ENCODE measurements around the gene ANKRD62.
"Not testable (repeated sequence)": the region's sequence is repeated elsewhere in the genome, so short reads cannot be mapped to it uniquely, and the experiment has no call there.

The ANKRD62 gene

GRCh38 chr18:12068950-12069320 lies 24.7 kb upstream of the ANKRD62 start:
- Histone ChIP-seq H3K4me3 (ENCODE audit: severe bottlenecking) (no peak overlapping the region), H3K27ac (ENCODE audit: poor library complexity, severe bottlenecking) (no peak overlapping the region)

GRCh38 chr18:12071066-12071465 lies 22.6 kb upstream of the ANKRD62 start:
- H3K9me3 ChIP-seq (ENCODE audit: severe bottlenecking); H3K4me3 ChIP-seq (ENCODE audit: severe bottlenecking); H3K36me3 ChIP-seq (ENCODE audit: low read depth); H3K27ac ChIP-seq (ENCODE audit: poor library complexity, severe bottlenecking); ATAC-seq (ENCODE audit: low read depth); H3K4me1 ChIP-seq (ENCODE audit: insufficient read depth, poor library complexity, severe bottlenecking); DNase-seq (ENCODE audit: low spot score); H3K27me3 ChIP-seq (ENCODE audit: insufficient read depth, poor library complexity, severe bottlenecking): not testable (repeated sequence)

More at GRCh38 chr18:12068950-12069320, 24.7 kb upstream of the ANKRD62 start:
- Histone ChIP-seq H3K27me3 (ENCODE audit: insufficient read depth, poor library complexity, severe bottlenecking) (no peaks in the 10 kb centered on the region), H3K9me3 (ENCODE audit: severe bottlenecking) (no peaks in the 10 kb centered on the region), H3K4me1 (ENCODE audit: insufficient read depth, poor library complexity, severe bottlenecking) (no peaks in the 10 kb centered on the region), H3K36me3 (ENCODE audit: low read depth) (no peaks in the 10 kb centered on the region)
- TF ChIP-seq CTCF (IDR thresholded peaks at IDR 0.05; ENCODE audit: poor library complexity, severe bottlenecking) = no peak
- DNase-seq (ENCODE audit: low spot score) (no peak), ATAC-seq (ENCODE audit: low read depth) (no peak)

GRCh38 chr18:12072996-12073395 lies 20.6 kb upstream of the ANKRD62 start:
- DNase-seq (ENCODE audit: low spot score) (no peak), ATAC-seq (ENCODE audit: low read depth) (no peak)
- no peak for TF ChIP-seq CTCF (IDR thresholded peaks at IDR 0.05; ENCODE audit: poor library complexity, severe bottlenecking)
- Histone ChIP-seq H3K4me1 (ENCODE audit: insufficient read depth, poor library complexity, severe bottlenecking) (no peaks in the 10 kb centered on the region), H3K27ac (ENCODE audit: poor library complexity, severe bottlenecking) (no peak overlapping the region), H3K4me3 (ENCODE audit: severe bottlenecking) (no peak overlapping the region), H3K27me3 (ENCODE audit: insufficient read depth, poor library complexity, severe bottlenecking) (no peaks in the 10 kb centered on the region), H3K9me3 (ENCODE audit: severe bottlenecking) (no peaks in the 10 kb centered on the region), H3K36me3 (ENCODE audit: low read depth) (no peaks in the 10 kb centered on the region)

GRCh38 chr18:12074736-12075135 lies 18.9 kb upstream of the ANKRD62 start:
- Histone ChIP-seq H3K4me3 (ENCODE audit: severe bottlenecking) (no peak overlapping the region), H3K9me3 (ENCODE audit: severe bottlenecking) (no peaks in the 10 kb centered on the region), H3K4me1 (ENCODE audit: insufficient read depth, poor library complexity, severe bottlenecking) (no peaks in the 10 kb centered on the region), H3K27me3 (ENCODE audit: insufficient read depth, poor library complexity, severe bottlenecking) (no peaks in the 10 kb centered on the region), H3K27ac (ENCODE audit: poor library complexity, severe bottlenecking) (no peak overlapping the region), H3K36me3 (ENCODE audit: low read depth) (no peaks in the 10 kb centered on the region)
- DNase-seq (ENCODE audit: low spot score) (no peak), ATAC-seq (ENCODE audit: low read depth) (peak; percentile 77)
- peak; percentile 29 for TF ChIP-seq CTCF (IDR thresholded peaks at IDR 0.05; ENCODE audit: poor library complexity, severe bottlenecking)

- DNase-seq (ENCODE audit: low spot score) = no peak
- H3K27ac ChIP-seq (ENCODE audit: poor library complexity, severe bottlenecking) = no peak overlapping the region
- H3K4me1 ChIP-seq (ENCODE audit: insufficient read depth, poor library complexity, severe bottlenecking) = no peaks in the 10 kb centered on the region
- no peaks in the 10 kb centered on the region for H3K36me3 ChIP-seq (ENCODE audit: low read depth)
- ATAC-seq (ENCODE audit: low read depth) = peak; percentile 78
- H3K27me3 ChIP-seq (ENCODE audit: insufficient read depth, poor library complexity, severe bottlenecking) = no peaks in the 10 kb centered on the region
- H3K9me3 ChIP-seq (ENCODE audit: severe bottlenecking) = no peaks in the 10 kb centered on the region
- peak overlapping the region; percentile 14 for H3K4me3 ChIP-seq (ENCODE audit: severe bottlenecking)
- no peak for TF ChIP-seq CTCF (IDR thresholded peaks at IDR 0.05; ENCODE audit: poor library complexity, severe bottlenecking)
Observed at GRCh38 chr18:12076424-12077140, 17.1 kb upstream of the ANKRD62 start.

- H3K36me3 ChIP-seq (ENCODE audit: low read depth); DNase-seq (ENCODE audit: low spot score); H3K27me3 ChIP-seq (ENCODE audit: insufficient read depth, poor library complexity, severe bottlenecking); H3K27ac ChIP-seq (ENCODE audit: poor library complexity, severe bottlenecking); H3K4me1 ChIP-seq (ENCODE audit: insufficient read depth, poor library complexity, severe bottlenecking); H3K4me3 ChIP-seq (ENCODE audit: severe bottlenecking); ATAC-seq (ENCODE audit: low read depth); H3K9me3 ChIP-seq (ENCODE audit: severe bottlenecking): not testable (repeated sequence)
Observed at GRCh38 chr18:12077994-12078393, 15.6 kb upstream of the ANKRD62 start.
